Thoracic aorta (tissue), 2 donors: ENCODE data around the gene ADAM10. TPM values are rescaled to one million over a fixed set of nuclear protein-coding genes. Genes with fewer than 3 reads are reported as not detected.

Experiments used
- ATAC-seq: fragments of 150-250 bp; one replicate; pipeline ENCODE4 v1.8.0; 2017; ENCODE audit warnings: low read depth; ENCODE audit not compliant: insufficient number of reproducible peaks, low FRiP score
- DNase-seq: peaks from one replicate; pipeline ENCODE4 v3.0.0-alpha.2; 2020; ENCODE audit warnings: low spot score
- H3K27ac ChIP-seq, 2 donors: fragments of 200-600 bp; sonication (generic); 1 replicate in 1 of 2; 2 replicates in 1 of 2; pipeline ENCODE4 v1.5.1; 2016; ENCODE audit warnings: mild to moderate bottlenecking in 2 of 2, moderate library complexity in 2 of 2
- H3K27me3 ChIP-seq: fragments of 200-600 bp; sonication (generic); replicated peaks from 2 replicates; pipeline ENCODE4 v1.6.0; 2016; ENCODE audit warnings: mild to moderate bottlenecking; ENCODE audit not compliant: insufficient read depth
- H3K36me3 ChIP-seq: fragments of 200-600 bp; sonication (generic); one replicate; pipeline ENCODE4 v1.5.1; 2016
- H3K4me1 ChIP-seq, 2 donors: fragments of 200-600 bp; sonication (generic); 1 replicate in 1 of 2; 2 replicates in 1 of 2; pipeline versions ENCODE4 v1.5.1 to v1.6.0; 2016; ENCODE audit warnings: low read depth in 2 of 2, mild to moderate bottlenecking in 1 of 2; ENCODE audit not compliant: control insufficient read depth in 1 of 2
- H3K4me3 ChIP-seq: fragments of 200-600 bp; sonication (generic); 2 replicates; pipeline ENCODE4 v1.5.1; 2016; ENCODE audit warnings: mild to moderate bottlenecking
- H3K9me3 ChIP-seq: fragments of 200-600 bp; sonication (generic); 2 replicates; pipeline ENCODE4 v1.5.1; 2016
- CTCF ChIP-seq: fragments of 200-600 bp; sonication (generic); IDR thresholded peaks from one replicate; pipeline ENCODE4 v1.5.1; 2019; ENCODE audit warnings: antibody characterized with exemption
- total RNA-seq, 2 donors: library from RNA; depleted of rRNA; stranded (reverse); fragments of >200 nt; gene quantifications; one replicate each; pipeline versions ENCODE4 v1.1.0 to v1.2.3, GENCODE V29; 2016

Gene ADAM10
- total RNA-seq, 2 donors from 2014 or later = 41.2 to 63.1 TPM

GRCh38 chr15:58748852-58749531, 515 bp downstream of the ADAM10 start:
- Histone ChIP-seq H3K36me3 (no peaks in the 10 kb centered on the region), H3K27ac (peak overlapping the region; percentile 96 to 98), H3K27me3 (no peaks in the 10 kb centered on the region), H3K4me1 (peaks cover 17 to 26% of the 10 kb centered on the region in 2 donors), H3K4me3 (peak overlapping the region; percentile 86), H3K9me3 (no peaks in the 10 kb centered on the region)
- ATAC-seq (peak; percentile 5), DNase-seq (no peak)
- TF ChIP-seq CTCF = no peak

GRCh38 chr15:58748040-58748851, 1.3 kb downstream of the ADAM10 start:
- H3K4me3 ChIP-seq = peak overlapping the region; percentile 86
- peak overlapping the region; percentile 96 to 98 for H3K27ac ChIP-seq
- ATAC-seq = no peak
- DNase-seq = no peak
- no peaks in the 10 kb centered on the region for H3K9me3 ChIP-seq
- no peak for TF ChIP-seq CTCF
- H3K36me3 ChIP-seq = no peaks in the 10 kb centered on the region
- H3K4me1 ChIP-seq = peaks cover 17 to 34% of the 10 kb centered on the region in 2 donors
- H3K27me3 ChIP-seq = no peaks in the 10 kb centered on the region

- no peaks in the 10 kb centered on the region for H3K9me3 ChIP-seq
- TF ChIP-seq CTCF = no peak
Observed at GRCh38 chr15:58746174-58746573, 3.3 kb downstream of the ADAM10 start.

GRCh38 chr15:58742819-58743502, 6.5 kb downstream of the ADAM10 start:
- no peak for DNase-seq
- Histone ChIP-seq H3K4me1 (peaks cover 22 to 56% of the 10 kb centered on the region in 2 donors), H3K27ac (peak overlapping the region in 1 of 2 donors; percentile 38), H3K4me3 (no peak overlapping the region), H3K27me3 (no peaks in the 10 kb centered on the region), H3K36me3 (no peaks in the 10 kb centered on the region), H3K9me3 (no peaks in the 10 kb centered on the region)
- no peak for ATAC-seq
- TF ChIP-seq CTCF = no peak

More at GRCh38 chr15:58746174-58746573, 3.3 kb downstream of the ADAM10 start:
- Histone ChIP-seq H3K27me3 (no peaks in the 10 kb centered on the region), H3K36me3 (no peaks in the 10 kb centered on the region), H3K4me1 (peaks cover 22 to 51% of the 10 kb centered on the region in 2 donors), H3K4me3 (no peak overlapping the region), H3K27ac (no peak overlapping the region)
- DNase-seq (no peak), ATAC-seq (no peak)
